Measurements from ENCODE around the gene DMXL1.

The DMXL1 gene

GRCh38 chr5:119200795-119201194, 129.9 kb downstream of the DMXL1 start:
- no peak for TF ChIP-seq CTCF (IDR thresholded peaks at IDR 0.05; ENCODE audit: borderline replicate concordance, insufficient read depth, low read depth, low read length)
- H3K4me3 ChIP-seq (ENCODE audit: low read depth, low read length), result no peak overlapping the region

- H3K4me3 ChIP-seq (ENCODE audit: low read depth, low read length), result no peak overlapping the region
- no peak for TF ChIP-seq CTCF (IDR thresholded peaks at IDR 0.05; ENCODE audit: borderline replicate concordance, insufficient read depth, low read depth, low read length)
These were observed 136.2 kb downstream of the DMXL1 start for GRCh38 chr5:119207105-119207504.

- TF ChIP-seq CTCF (IDR thresholded peaks at IDR 0.05; ENCODE audit: borderline replicate concordance, insufficient read depth, low read depth, low read length), result no peak
- no peak overlapping the region for H3K4me3 ChIP-seq (ENCODE audit: low read depth, low read length)
These were observed 141.1 kb downstream of the DMXL1 start for GRCh38 chr5:119212026-119212425.

- no peak for TF ChIP-seq CTCF (IDR thresholded peaks at IDR 0.05; ENCODE audit: borderline replicate concordance, insufficient read depth, low read depth, low read length)
- no peak overlapping the region for H3K4me3 ChIP-seq (ENCODE audit: low read depth, low read length)
These were observed 141.8 kb downstream of the DMXL1 start for GRCh38 chr5:119212676-119213075.

- no peak for TF ChIP-seq CTCF (IDR thresholded peaks at IDR 0.05; ENCODE audit: borderline replicate concordance, insufficient read depth, low read depth, low read length)
- no peak overlapping the region for H3K4me3 ChIP-seq (ENCODE audit: low read depth, low read length)
These were observed 146.3 kb downstream of the DMXL1 start for GRCh38 chr5:119217183-119217582.

GRCh38 chr5:119218830-119219782, 148.2 kb downstream of the DMXL1 start:
- TF ChIP-seq CTCF (IDR thresholded peaks at IDR 0.05; ENCODE audit: borderline replicate concordance, insufficient read depth, low read depth, low read length), result no peak
- H3K4me3 ChIP-seq (ENCODE audit: low read depth, low read length), result no peak overlapping the region
